GM21723 (cell line): Measurements from ENCODE around the gene TBC1D1.

ENCODE experiments used
- ATAC-seq: cut with Tn5 transposase; IDR thresholded peaks from one replicate; pipeline ENCODE4 v1.9.1; 2021; ENCODE audit warnings: mild to moderate bottlenecking, moderate library complexity; ENCODE audit not compliant: unreplicated experiment

TBC1D1 gene

DNA sequence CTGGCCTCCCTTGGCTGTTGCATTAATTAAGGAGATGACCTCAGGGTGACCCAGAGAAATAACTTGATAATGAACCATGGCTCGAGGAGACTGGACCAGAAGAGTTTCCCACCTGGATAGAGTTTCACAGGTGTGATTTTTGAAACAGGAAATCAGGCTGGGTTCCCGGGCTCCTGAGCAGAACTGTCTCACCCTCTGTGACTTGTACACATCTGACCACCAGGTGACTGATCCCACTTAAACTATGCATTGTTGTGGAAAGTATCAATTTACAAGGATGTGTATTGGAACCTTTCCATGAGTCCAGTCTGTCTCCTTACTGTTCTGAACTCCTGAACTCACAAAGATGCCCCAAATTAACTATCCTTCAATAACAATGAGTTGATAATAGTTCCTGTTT lies 289.6 kb downstream of the TBC1D1 start:
- no peak for ATAC-seq

DNA sequence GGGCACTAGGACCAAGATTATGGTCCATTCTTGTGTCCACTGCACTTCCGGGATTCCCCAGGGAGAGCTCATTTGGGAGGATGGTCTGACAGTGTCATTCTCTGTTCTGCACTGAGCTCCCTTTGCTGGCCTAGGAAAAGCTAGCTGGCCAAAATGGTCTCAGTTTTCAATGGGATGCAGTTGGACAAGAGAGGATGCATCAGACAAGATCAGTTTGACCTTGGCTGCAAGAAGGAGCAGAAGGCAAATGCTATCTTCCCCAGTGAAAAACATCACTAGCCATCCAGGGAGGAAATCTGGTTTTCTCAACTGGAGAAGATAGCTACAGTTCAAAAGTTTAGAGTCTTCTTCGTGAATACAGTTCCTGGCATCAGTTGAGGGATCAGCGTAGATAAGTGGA lies 290.4 kb downstream of the TBC1D1 start:
- ATAC-seq: no peak

DNA sequence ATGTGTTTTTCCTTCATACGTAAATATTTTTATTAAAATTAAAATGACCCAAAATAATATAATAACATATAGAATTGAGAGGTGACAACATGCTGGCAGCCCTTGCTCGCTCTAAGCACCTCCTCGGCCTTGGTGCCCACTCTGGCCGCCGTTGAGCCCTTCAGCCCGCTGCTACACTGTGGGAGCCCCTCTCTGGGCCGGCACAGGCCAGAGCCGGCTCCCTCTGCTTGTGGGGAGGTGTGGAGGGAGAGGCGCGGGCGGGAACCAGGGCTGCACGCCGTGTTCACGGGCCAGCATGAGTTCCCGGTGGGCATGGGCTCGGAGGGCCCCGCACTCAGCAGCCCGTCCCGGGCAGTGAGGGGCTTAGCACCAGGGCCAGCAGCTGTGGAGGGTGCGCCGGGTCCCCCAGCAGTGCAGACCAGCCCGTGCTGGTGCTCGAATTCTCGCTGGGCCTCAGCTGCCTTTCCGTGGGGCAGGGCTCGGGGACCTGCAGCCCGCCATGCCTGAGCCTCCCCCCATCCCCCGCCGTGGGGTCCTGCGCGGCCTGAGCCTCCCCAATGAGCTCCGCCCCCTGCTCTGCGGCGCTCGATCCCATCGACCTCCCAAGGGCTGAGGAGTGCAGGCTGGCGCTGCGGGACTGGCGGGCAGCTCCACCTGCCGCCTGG lies 291.6 kb downstream of the TBC1D1 start:
- ATAC-seq: no peak

GRCh38 chr4:38184404-38184803 lies 293.5 kb downstream of the TBC1D1 start:
- no peak for ATAC-seq

- ATAC-seq: no peak
These were observed 294.7 kb downstream of the TBC1D1 start for GRCh38 chr4:38185406-38186144.

GRCh38 chr4:38188136-38188535 lies 297.3 kb downstream of the TBC1D1 start:
- ATAC-seq: no peak

DNA sequence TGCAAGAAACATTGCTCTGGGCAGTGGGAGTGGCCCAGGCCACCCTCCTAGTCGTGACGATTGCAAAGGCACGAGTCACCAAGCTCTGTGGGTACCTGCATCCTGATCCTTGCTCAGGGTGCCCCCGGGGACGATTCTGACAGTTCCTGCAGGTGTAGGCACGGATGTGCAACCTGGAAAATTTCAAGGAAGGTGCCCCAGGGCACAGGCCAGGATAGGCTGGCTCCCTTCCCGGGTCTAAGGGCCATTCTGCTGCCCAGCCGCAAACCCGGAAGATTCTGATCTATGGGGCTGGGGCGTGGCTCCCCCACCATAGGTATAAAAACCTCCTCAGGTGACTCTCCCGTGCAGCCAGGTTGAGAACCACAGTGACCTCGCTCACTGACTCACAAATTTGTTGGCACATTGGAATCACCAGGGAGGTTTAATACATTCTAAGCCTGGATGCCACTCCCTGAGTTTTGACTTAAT lies 297.8 kb downstream of the TBC1D1 start:
- no peak for ATAC-seq
